IMR-90 (cell line): Measurements from ENCODE around the gene ELF2. TPM values are rescaled to one million over a fixed set of nuclear protein-coding genes. Genes with fewer than 3 reads are reported as not detected.
"Not testable (repeated sequence)": the region's sequence is repeated elsewhere in the genome, so short reads cannot be mapped to it uniquely, and the experiment has no call there.

Source experiments
- ATAC-seq: fragments of 200-7000 bp; cut with Tn5 transposase; 2 replicates; pipeline ENCODE4 v1.9.1; 2020; ENCODE audit warnings: low read depth, mild to moderate bottlenecking, moderate library complexity
- BruUV-seq: library from RNA; stranded (reverse); fragments of 400-500 nt; replicated peaks from 2 replicates; lab custom pipeline; 2021; lab: Mats Ljungman, UMichigan
- CTCF ChIA-PET: fragments of 300-600 bp; formaldehyde crosslinking; extraction: SDS; loops from one replicate; lab custom pipeline; 2021; ENCODE audit warnings: antibody characterized with exemption; lab: Yijun Ruan, JAX
- POLR2A ChIA-PET: fragments of 300-600 bp; sonication (Branson Sonifier 250); formaldehyde crosslinking; loops from one replicate; lab custom pipeline; 2022; ENCODE audit warnings: antibody characterized with exemption; ENCODE audit not compliant: unreplicated experiment; lab: Charles Lee
- DNase-seq: peaks from one replicate; pipeline ENCODE4 v3.0.0; 2013
- H2AFZ ChIP-seq: replicated peaks from 2 replicates; pipeline ENCODE3; 2013; ENCODE audit warnings: low read length, mild to moderate bottlenecking; ENCODE audit not compliant: poor library complexity
- H2AK5ac ChIP-seq: 2 replicates; pipeline ENCODE4 v1.6.1; 2013; ENCODE audit warnings: low read depth, low read length, inconsistent platforms
- H2AK9ac ChIP-seq: replicated peaks from 2 replicates; pipeline ENCODE3; 2013; ENCODE audit warnings: mild to moderate bottlenecking, low read depth, low read length, moderate library complexity; ENCODE audit not compliant: poor library complexity
- H2BK120ac ChIP-seq: 2 replicates; pipeline ENCODE4 v1.6.1; 2013; ENCODE audit warnings: low read depth, low read length, inconsistent platforms
- H2BK15ac ChIP-seq: 3 replicates; pipeline ENCODE4 v1.6.1; 2013; ENCODE audit warnings: low read depth, low read length, inconsistent platforms
- H2BK20ac ChIP-seq: 2 replicates; pipeline ENCODE4 v1.6.1; 2013; ENCODE audit warnings: low read depth, mild to moderate bottlenecking, inconsistent platforms, low read length, moderate library complexity
- H2BK5ac ChIP-seq: 2 replicates; pipeline ENCODE4 v1.6.1; 2013; ENCODE audit warnings: mild to moderate bottlenecking, low read depth, low read length, inconsistent platforms; ENCODE audit not compliant: poor library complexity, severe bottlenecking
- H3K14ac ChIP-seq: replicated peaks from 2 replicates; pipeline ENCODE4 v1.6.1; 2013; ENCODE audit warnings: low read depth, low read length, inconsistent platforms
- H3K18ac ChIP-seq: 2 replicates; pipeline ENCODE4 v1.6.1; 2013; ENCODE audit warnings: low read depth, low read length, control low read depth
- H3K23ac ChIP-seq: 2 replicates; pipeline ENCODE4 v1.6.1; 2013; ENCODE audit warnings: low read depth, low read length, inconsistent platforms
- H3K27ac ChIP-seq: 2 replicates; pipeline ENCODE4 v1.5.1; 2013; ENCODE audit warnings: mild to moderate bottlenecking, control low read depth, low read length; ENCODE audit not compliant: insufficient read depth
- H3K27me3 ChIP-seq: 2 replicates; pipeline ENCODE4 v1.6.1; 2013; ENCODE audit warnings: low read length; ENCODE audit not compliant: control insufficient read depth, insufficient read depth
- H3K36me3 ChIP-seq: 2 replicates; pipeline ENCODE4 v1.6.1; 2013; ENCODE audit warnings: low read length, mixed read lengths; ENCODE audit not compliant: control insufficient read depth, insufficient read depth
- H3K4ac ChIP-seq: 2 replicates; pipeline ENCODE4 v1.6.1; 2013; ENCODE audit warnings: low read depth, low read length, inconsistent platforms
- H3K4me1 ChIP-seq: 2 replicates; pipeline ENCODE4 v1.6.1; 2013; ENCODE audit warnings: low read length, mixed read lengths; ENCODE audit not compliant: control insufficient read depth, insufficient read depth
- H3K4me2 ChIP-seq: 2 replicates; pipeline ENCODE4 v1.6.1; 2013; ENCODE audit warnings: low read depth, mild to moderate bottlenecking, control low read depth, low read length, moderate library complexity
- H3K4me3 ChIP-seq: 2 replicates; pipeline ENCODE4 v1.5.1; 2013; ENCODE audit warnings: low read depth, mild to moderate bottlenecking, control low read depth, low read length, moderate library complexity; ENCODE audit not compliant: insufficient read depth
- H3K56ac ChIP-seq: 2 replicates; pipeline ENCODE4 v1.6.1; 2013; ENCODE audit warnings: low read length, inconsistent platforms; ENCODE audit not compliant: insufficient read depth; ENCODE audit errors: extremely low read depth
- H3K79me1 ChIP-seq, 2 experiments: 2 replicates each; pipeline ENCODE4 v1.6.1; 2013; ENCODE audit warnings: low read length in 2 of 2, inconsistent platforms in 1 of 2, low read depth in 1 of 2
- H3K9ac ChIP-seq: 2 replicates; pipeline ENCODE4 v1.6.1; 2013; ENCODE audit warnings: low read depth, low read length, control low read depth
- H3K9me1 ChIP-seq: 2 replicates; pipeline ENCODE4 v1.6.1; 2013; ENCODE audit warnings: low read length, inconsistent platforms; ENCODE audit not compliant: insufficient read depth
- H3K9me3 ChIP-seq: 2 replicates; pipeline ENCODE4 v1.6.1; 2013; ENCODE audit warnings: low read length; ENCODE audit not compliant: control insufficient read depth, insufficient read depth
- H4K20me1 ChIP-seq: 2 replicates; pipeline ENCODE4 v1.6.1; 2013; ENCODE audit warnings: low read length, inconsistent platforms; ENCODE audit not compliant: insufficient read depth
- H4K5ac ChIP-seq: 2 replicates; pipeline ENCODE4 v1.6.1; 2013; ENCODE audit warnings: mild to moderate bottlenecking, low read depth, low read length, control low read depth
- H4K8ac ChIP-seq, 2 experiments: 2 replicates each; pipeline ENCODE4 v1.6.1; 2013; ENCODE audit warnings: low read depth in 2 of 2, low read length in 2 of 2, control low read depth in 1 of 2, inconsistent platforms in 1 of 2
- H4K91ac ChIP-seq: 2 replicates; pipeline ENCODE4 v1.6.1; 2013; ENCODE audit warnings: low read depth, low read length, inconsistent platforms; ENCODE audit not compliant: insufficient read depth
- WGBS, 2 experiments: methylation state at CpG; one replicate each; pipeline versions ENCODE4 v1.1.5 to v1.1.7; 2013; ENCODE audit warnings: missing lambda C conversion rate in 2 of 2; ENCODE audit not compliant: insufficient read length in 1 of 2; ENCODE audit errors: extremely low coverage in 2 of 2; 5-methylcytosine and 5-hydroxymethylcytosine counted together
- dilution Hi-C: fragments of 300-500 bp; cut with HindIII; formaldehyde crosslinking; loops from one replicate; pipeline ENCODE4 v1.14.3; 2018; ENCODE audit warnings: low sequenced_read_pairs; ENCODE audit not compliant: unreplicated experiment
- in situ Hi-C: fragments of 300-500 bp; cut with MboI; formaldehyde crosslinking; loops from 3 replicates; pipeline ENCODE4 v1.14.3; 2019; ENCODE audit warnings: low sequenced_read_pairs, inconsistent platforms, mixed read lengths
- intact Hi-C: fragments of 100-400 bp; cut with micrococcal nuclease; formaldehyde crosslinking; loops from 2 replicates; pipeline ENCODE4 v1.10.0; 2022
- polyA plus RNA-seq, 3 experiments: library from polyadenylated mRNA; depleted of rRNA; stranded (reverse); fragments of >200 nt; gene quantifications; 2 replicates each; pipeline ENCODE4 v1.2.3, GENCODE V29; 2012; ENCODE audit warnings: low replicate concordance in 1 of 3
- total RNA-seq: library from RNA; depleted of rRNA; stranded (reverse); fragments of >200 nt; gene quantifications from 2 replicates; pipeline ENCODE4 v1.2.3, GENCODE V29; 2012

The ELF2 gene
- total and polyA plus RNA-seq, 2 of the 4 experiments (the other 2 are of a cell fraction) = 14.5 to 42.3 TPM

DNA sequence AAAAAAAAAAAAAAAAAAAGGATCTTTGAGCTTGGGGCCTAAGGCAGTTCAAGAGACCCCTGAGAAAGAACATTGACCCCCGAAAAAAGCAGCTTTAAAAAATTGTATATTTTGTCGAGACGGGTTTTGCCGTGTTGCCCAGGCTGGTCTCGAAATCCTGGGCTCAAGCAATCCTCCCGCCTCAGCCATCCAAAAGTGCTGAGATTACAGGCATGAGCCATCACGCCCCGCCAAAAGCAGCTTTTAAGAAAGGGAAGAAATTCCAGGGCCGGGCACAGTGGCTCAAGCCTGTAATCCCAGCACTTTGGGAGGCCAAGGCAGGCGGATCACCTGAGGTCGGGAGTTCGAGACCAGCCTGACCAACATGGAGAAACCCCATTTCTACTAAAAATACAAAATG lies 155.9 kb downstream of the ELF2 start:
- Histone ChIP-seq H4K20me1 (peaks cover 67% of the 10 kb centered on the region), H3K4me1 (peaks cover 21% of the 10 kb centered on the region), H3K79me1 (peaks cover 10 to 62% of the 10 kb centered on the region in 2 experiments; a peak in 3 of 4 replicates)
- H3K56ac ChIP-seq, H3K9me3 ChIP-seq, POLR2A ChIA-PET, H4K5ac ChIP-seq, H3K18ac ChIP-seq, H3K27ac ChIP-seq, H3K23ac ChIP-seq, H3K4me2 ChIP-seq, H2BK20ac ChIP-seq, in situ Hi-C loops, H3K4ac ChIP-seq, H3K27me3 ChIP-seq, H3K36me3 ChIP-seq, H2BK15ac ChIP-seq, H2AFZ ChIP-seq, H3K14ac ChIP-seq, H2AK5ac ChIP-seq, H3K9ac ChIP-seq, H2AK9ac ChIP-seq, H3K4me3 ChIP-seq, H3K9me1 ChIP-seq, intact Hi-C loops, H4K91ac ChIP-seq, ATAC-seq, H4K8ac ChIP-seq, dilution Hi-C loops, BruUV-seq, DNase-seq, H2BK5ac ChIP-seq, H2BK120ac ChIP-seq: not testable (repeated sequence)
- 90% methylated on average over 7 of the region's 12 CpGs; no CpG with 5 or more reads in 1 of the 2 experiments for WGBS, 2 experiments
- CTCF ChIA-PET = interaction anchor here (3.2 kb wide), 1 partner anchor 9 kb away, joined by 17 read pairs; no protein-coding TSS in a partner anchor
